ENCODE results near the gene GLYATL1B.
"Not testable (repeated sequence)": the region's sequence is repeated elsewhere in the genome, so short reads cannot be mapped to it uniquely, and the experiment has no call there.

Gene GLYATL1B, protein sequence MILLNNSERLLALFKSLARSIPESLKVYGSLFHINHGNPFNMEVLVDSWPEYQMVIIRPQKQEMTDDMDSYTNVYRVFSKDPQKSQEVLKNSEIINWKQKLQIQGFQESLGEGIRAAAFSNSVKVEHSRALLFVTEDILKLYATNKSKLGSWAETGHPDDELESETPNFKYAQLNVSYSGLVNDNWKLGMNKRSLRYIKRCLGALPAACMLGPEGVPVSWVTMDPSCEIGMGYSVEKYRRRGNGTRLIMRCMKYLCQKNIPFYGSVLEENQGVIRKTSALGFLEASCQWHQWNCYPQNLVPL

DNA sequence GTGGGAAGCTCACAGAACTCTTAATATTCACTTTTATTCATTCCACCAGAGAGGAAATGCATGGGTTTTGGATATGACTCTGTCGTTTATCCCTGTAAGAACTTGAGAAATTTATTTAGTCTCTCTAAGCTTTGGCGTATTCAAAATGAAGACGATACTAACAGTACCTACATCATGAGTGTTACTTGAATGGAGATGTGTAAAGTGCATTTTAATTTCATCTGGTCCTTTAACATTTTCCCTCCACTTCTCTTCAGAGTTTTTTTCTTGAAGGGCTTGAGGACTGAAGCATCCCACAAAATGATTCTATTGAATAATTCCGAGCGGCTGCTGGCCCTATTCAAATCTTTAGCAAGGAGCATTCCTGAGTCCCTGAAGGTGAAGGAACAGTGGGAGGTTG is at the start of gene GLYATL1B:
TSS of gene GLYATL1B (plus strand) at position 301 of the 400 bp plus-strand sequence. CDS start at position 301, 0 bp downstream.
- DNase-seq: not testable (repeated sequence)

DNA sequence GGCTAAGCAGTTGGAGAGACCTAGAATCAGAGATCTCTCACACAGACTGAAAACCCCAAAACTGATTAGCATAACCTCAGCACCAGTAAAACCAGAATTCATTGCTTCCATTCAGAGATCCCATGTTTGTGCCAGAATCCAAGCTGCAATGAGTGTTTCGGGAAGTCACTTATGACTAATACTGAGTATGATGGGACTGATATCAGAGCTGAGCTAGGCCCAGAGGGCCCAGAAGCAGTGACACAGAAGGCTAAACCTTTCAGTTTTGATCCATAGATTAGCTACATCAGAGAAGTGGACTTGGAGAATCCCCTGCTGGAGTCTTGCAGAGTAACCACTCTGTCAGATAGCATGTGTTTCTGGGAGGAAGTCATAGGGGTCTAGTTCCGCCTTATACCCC is 49.6 kb upstream of the GLYATL1B start:
- DNase-seq: not testable (repeated sequence)

DNA sequence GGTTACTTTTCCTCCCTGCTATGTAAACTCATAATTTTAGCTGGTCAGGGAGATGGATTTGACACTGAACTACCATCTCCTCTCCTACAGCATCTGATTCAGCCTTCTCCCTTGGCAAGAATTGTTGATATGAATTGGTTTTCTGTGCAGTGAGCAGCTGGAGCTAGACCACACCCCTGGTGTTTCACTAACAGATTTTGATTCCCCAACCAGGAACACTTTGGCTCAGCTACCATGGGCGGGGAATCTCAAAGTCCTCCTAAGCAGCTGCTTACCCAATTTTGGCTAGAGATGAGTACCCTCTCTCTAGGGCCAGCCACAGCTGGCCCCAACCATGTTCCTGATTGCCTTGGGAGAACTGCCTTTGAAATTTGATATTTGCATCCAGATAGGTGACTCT is 48.7 kb upstream of the GLYATL1B start:
- DNase-seq: not testable (repeated sequence)

DNA sequence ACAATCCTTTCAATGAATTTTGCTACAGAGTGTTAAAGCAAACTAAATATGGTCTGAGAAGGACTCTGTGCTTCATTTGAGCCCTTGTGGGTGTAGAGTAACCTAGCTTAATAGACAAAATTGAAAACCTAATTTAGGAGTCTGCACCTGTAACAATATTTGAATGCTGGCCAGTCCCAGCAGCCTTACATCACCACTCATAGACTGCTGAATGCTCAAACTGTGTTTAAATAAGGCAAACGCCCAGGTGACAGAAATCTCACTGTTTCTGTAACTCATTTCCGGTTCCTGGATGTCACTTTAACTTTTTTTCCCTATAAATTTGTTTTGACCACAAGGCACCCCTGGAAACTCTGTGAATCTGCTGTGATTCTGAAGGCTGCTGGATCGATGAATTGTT is 45.5 kb upstream of the GLYATL1B start:
- DNase-seq: no peak

DNA sequence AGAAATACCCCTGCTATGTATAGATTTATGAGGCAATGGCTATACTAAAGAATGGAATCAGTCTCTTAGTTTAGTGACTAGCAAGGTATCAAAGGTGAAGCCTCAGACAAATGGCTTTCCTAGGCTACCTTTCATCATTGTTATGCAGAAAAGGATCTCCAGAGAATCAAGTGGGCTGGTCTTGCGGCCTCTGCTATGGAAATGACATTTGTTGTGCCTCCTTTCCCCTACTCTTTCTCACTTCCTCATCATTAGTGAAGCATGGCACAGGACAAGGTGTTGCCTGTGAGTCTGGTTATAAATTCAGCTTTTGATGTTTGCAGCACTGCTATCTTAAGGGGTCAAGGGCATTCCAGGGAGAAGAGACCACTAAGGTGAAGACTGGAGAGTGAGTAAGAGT is 34.7 kb upstream of the GLYATL1B start:
- not testable (repeated sequence) for DNase-seq

DNA sequence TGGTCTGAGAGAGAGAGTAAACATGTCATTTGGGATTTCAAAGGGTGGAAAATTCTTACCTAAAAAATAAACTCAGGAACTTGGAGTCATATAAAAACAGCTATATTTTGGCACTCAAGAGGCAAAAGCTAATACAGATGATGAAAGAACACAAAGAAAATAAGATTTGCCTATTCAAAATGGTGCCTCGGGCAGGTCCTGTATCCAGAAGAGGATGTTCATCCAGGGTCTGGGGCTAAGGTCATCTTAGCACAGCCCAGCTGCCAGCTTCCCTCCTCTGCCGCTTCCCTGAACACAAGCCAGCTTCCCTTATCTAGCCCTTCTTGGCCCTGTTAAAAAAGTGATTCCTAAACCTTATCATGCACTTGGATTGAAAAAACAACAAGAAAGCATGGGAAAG is 33.8 kb upstream of the GLYATL1B start:
- DNase-seq: not testable (repeated sequence)

DNA sequence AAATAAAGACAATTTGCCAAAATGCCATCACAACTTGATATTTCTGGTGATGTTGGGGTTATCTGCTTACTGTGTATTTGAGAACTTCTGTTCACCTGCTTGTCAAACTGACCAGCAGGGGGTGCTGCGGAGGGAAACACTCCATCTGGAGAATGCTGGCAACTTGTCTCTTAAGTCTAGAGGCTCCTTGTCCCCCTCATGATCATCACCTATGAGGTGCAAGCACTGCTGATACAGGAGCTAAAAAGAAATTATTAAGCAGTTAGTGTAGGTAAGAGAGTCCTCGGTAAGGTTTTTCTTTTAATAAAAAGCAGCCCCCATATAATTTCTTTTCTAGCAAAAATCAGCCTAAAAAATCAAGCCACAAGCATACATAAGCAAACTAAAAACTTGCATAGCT is 32.7 kb upstream of the GLYATL1B start:
- peak; percentile 78 for DNase-seq

DNA sequence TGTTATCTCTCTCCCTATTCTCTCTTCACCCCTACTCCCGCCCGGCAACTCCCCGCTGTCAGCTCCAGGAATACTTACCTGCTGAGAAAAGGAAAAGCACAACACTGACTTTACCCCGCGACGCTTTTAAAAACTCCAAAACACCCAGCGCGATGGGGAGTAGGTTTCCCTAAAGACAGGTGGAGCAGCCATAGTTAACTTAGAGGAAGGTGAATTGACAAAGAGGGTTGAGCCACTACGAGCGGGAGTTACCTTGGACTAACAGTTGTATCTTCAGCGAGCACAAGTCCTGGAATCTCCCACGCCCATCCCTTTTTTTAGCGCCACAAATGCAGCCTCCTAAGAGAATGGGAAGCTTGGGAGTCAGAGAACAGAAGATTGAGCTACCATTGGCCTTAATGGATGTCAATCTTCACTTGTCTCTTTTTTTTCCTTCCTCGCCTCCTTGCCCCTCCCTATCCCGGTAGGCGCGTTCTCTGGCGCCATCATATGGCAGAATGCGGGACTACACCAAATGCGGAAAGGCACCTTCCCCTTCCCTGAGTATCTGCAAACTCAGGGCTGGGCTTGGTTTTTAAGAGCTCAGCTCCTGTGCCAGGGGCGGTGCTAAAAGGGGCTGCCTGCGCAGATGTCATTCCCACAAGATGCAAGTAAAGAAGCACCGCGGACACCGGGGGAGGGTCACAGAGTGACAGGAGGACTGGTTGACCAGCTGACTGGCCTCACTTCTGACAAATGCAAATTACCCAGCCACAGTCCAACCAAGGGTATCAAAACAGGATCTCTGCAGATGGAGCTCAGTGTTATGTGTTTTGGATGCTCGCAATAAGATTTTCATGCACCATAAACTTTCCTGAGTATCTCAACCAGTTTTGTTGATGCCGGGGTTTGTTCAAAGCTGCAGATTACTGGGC is 27.7 kb upstream of the GLYATL1B start:
- peak; percentile 88 for DNase-seq

DNA sequence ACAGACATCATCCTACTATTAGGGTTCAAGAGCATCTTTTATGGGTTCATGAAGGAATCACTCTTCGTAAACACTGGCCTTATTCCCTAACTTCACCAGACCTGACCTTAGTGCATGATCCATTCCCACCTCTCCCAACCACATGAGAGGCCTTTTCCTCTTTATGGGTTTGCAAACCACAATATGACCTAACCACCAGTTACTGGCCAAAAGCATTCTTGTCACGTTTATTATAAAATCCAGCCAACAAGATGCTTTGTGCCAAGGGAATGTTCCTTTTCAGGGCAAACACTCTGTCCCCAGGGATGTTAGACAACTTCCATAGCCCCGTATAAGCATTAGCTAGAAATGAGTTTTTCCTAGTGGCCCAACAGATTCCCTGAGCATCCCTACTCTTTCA is 26.0 kb upstream of the GLYATL1B start:
- DNase-seq: not testable (repeated sequence)

DNA sequence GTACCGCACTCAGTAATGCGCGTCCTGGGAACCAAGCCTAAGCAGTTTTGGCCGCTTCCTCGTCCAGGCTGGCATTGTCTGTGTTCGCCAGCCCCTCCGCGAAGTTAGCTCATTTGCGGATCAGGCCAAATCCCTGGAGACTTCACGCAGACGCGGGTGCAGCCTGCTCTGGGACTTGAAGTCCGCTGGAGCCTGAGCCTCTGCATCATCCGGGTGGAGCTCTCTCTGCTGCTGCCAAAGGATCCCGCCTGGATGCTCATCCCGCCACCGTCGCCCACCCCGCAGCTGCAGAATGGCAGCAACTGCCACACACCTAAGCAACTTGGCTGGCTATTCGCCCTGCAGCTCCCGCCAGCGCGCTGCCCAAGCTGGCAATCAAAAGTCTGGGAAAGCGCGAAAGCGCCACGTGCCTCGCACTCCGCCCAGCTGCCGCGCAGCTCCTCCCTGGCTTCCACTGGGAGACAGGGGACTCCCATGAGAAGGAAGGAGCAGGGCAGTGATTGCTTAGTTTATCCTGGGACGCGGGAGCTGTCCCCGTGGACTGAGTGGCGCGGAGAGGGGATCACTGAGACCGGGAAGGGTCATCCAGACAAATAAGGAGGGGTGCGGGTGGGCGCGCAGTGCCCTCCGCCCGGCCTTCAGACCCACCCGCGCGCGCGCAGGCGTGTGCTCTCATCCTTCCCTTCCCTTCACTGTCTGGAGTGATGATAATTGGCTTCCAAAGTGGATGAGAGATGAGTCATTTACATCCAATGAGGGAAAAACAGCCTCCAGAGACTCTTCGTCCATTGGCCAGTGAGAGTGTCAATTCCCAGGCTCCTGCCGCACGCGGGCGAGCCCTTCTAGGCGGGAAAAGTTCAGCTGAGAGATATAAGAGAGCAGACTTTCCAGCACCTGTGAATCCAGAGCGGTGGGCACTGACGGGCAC is 23.2 kb upstream of the GLYATL1B start:
- DNase-seq: no peak

DNA sequence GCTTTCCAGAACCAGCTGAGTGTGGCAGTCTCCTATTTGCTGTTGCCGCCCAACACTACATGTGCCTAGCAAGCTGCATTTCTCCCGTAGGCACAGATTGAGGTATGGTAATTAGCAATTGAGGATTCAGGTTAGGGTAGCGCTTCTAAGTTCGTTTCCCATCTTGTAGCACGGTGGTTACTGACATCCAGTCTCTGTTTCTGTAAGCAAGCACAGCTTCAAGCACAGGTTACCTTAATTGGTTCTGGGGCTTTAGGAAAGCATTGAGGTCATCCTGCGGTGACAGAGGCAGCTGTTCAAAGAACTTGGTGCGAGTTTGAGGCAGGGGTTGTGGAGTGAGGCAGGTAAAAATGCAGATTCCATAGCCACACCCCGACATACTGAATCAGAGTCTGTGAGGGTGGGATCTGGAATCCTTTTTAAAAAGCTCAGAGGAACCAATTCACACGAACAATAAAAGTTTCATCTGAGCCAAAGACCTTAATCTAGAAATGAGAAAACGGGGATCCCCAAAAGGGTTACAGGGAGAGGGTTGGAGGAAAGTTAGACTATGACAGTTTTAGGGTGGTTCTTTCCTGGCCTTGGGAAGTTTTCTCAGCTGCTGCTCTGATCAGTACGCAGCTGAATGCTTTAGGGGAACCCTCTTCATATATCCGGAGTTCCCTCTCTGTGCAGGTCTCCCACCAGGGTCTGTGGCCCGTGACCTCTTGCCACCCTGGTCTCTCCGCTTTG is 21.9 kb upstream of the GLYATL1B start:
- DNase-seq: not testable (repeated sequence)

DNA sequence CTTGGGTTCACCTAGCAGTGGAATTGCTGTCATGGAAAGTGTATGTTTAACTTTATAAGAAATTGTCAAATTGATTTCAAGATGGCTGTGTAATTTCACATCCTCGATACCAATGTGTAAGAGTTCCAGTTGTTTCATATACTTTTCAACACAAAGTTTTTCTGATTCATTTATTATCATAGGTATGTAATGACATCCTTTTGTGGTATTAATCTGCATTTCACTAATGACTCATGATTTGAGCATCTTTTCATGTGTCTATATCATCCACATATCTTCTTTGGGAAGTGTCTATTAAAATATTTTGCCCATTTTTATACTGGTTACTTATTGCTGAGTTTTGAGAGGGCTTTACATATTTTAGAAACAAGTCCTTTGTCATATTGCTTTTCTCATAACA is 17.0 kb upstream of the GLYATL1B start:
- DNase-seq: no peak

DNA sequence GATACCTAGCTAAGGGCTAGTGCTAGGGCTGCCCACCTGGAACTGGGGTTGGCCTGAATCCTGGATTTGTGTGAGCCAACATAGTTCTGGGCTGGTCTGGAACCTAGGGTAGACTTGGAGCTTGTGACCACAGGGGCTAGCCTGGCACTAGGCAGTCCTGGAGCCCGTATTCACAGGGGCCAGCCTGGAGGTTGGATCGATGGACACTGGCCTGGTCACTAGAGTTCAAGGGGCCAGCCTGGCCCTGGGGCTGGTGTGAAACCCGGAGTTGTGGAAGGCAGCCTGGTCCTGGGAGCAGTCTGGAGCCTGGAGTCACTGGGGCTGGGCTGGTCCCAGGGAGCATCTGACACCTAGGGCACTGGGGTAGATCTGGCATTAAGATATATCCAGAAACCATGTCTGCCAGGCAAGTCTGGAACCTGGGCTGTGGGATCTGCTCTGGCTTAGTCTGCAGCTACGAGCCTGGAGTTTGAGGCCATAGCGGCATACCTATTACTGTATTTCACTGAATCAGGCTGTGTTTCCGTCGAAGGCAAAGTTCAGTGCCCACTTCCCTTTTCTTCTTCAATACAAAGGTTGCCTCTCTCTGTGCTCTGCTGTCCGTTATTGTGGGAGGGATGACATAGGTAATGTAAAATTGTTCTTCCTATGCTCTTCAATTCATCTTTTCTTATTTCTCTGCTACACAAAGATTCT is 9.1 kb upstream of the GLYATL1B start:
- no peak for DNase-seq

DNA sequence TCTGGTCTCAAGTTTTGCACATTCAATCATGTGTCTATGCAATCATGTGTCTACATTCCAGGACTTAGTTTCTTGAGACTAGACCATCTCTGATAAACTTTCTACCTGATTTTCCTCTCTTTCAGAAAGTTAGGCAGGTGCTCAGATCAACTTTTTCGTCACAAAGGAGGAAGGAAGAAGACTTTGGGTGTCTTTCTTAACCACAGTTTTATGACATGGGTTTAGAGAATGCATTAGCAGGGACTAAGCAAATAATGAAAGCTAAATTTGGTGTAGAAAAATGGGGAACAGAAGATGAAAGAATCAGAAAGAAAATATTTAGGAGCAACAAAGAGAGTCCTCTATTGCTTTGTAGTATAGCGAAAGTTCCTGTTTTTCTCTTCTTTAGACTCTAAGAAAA is 7.7 kb upstream of the GLYATL1B start:
- no peak for DNase-seq

DNA sequence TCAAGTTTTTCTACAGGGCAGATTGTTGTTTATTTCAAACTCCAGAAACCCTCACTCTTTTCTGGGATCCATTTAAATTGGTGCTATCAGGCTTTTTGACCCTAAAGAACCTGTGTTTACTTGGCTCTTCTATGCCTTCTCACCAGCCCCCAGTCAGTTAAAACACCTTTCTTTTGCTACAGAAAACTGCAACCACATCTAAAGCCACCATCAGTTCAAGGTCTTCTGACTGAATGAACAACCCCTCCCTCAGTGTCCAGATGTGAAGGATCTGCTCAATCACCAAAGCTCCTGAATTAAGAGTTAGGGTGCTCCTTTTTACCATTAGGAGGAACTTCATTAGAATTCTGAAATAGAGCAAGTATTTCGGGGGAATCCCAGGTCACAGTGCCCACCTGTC is 7.0 kb upstream of the GLYATL1B start:
- DNase-seq: no peak

DNA sequence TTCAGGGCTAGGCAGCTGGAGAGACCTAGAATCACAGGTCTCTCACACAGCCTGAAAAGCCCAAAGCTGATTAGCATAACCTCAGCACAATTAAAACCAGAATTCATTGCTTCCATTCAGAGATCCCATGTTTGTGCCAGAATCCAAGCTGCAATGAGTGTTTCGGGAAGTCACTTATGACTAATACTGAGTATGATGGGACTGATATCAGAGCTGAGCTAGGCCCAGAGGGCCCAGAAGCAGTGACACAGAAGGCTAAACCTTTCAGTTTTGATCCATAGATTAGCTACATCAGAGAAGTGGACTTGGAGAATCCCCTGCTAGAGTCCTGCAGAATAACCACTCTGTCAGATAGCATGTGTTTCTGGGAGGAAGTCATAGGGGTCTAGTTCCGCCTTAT is 5.7 kb upstream of the GLYATL1B start:
- DNase-seq: not testable (repeated sequence)

DNA sequence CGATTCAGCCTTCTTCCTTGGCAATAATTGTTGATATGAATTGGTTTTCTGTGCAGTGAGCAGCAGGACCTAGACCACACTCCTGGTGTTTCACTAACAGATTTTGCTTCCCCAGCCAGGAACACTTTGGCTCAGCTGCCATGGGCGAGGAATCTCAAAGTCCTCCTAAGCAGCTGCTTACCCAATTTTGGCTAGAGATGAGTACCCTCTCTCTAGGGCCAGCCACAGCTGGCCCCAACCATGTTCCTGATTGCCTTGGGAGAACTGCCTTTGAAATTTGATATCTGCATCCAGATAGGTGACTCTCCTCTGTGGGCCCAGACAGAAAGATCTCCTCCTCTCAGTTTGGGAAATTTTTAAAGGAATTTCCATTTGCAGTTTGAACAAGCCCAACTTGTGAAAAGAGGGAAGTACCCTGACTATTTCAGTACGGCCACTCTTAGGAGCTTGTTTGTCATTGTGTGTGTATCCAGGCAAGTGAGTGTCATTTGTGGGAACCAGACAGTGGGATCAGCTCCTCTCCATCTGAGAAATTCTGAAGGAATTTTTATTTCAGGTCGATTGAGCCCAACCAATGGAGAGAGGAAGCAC is 4.6 kb upstream of the GLYATL1B start:
- not testable (repeated sequence) for DNase-seq

DNA sequence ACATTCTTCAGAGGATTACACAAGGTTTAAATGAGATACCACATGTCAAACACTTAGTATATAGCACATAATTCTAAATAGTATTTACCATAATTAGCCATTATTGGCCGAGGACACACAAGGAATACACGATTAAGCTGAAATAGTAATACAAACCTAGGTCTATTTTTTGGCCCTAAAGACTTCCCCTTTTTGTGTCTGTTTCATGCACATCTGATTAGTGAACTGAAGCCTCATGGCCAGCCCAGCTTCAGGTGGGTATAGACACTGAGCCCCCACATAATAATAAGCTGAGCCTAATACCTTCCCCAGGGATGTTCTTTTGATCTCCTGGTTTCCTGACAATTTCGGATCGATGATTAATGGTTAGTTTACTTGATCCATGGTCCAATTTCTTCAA is 2.1 kb downstream of the GLYATL1B start:
- no peak for DNase-seq

DNA sequence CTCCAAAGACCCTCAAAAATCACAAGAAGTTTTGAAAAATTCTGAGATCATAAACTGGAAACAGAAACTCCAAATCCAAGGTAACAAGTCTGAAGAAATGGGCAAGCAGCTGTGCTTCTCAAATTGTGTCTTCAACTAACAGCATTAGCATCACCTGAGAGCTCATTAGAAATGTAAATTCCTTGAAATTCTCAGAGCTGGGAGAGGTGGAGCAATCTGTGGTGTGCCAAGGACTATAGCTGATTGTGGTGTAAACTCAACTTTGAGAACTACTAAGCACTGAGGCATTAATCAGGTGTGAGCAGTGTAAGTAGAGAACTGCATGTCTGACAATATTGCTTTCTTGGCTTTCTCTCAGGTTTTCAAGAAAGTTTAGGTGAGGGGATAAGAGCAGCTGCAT is 7.5 kb downstream of the GLYATL1B start:
- not testable (repeated sequence) for DNase-seq

DNA sequence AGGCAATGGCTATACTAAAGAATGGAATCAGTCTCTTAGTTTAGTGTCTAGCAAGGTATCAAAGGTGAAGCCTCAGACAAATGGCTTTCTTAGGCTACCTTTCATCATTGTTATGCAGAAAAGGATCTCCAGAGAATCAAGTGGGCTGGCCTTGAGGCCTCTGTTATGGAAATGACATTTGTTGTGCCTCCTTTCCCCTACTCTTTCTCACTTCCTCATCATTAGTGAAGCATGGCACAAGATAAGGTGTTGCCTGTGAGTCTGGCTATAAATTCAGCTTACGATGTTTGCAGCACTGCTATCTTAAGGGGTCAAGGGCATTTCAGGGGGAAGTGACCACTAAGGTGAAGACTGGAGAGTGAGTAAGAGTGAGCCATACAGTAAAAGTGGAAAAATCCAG is 9.1 kb downstream of the GLYATL1B start:
- DNase-seq: not testable (repeated sequence)

DNA sequence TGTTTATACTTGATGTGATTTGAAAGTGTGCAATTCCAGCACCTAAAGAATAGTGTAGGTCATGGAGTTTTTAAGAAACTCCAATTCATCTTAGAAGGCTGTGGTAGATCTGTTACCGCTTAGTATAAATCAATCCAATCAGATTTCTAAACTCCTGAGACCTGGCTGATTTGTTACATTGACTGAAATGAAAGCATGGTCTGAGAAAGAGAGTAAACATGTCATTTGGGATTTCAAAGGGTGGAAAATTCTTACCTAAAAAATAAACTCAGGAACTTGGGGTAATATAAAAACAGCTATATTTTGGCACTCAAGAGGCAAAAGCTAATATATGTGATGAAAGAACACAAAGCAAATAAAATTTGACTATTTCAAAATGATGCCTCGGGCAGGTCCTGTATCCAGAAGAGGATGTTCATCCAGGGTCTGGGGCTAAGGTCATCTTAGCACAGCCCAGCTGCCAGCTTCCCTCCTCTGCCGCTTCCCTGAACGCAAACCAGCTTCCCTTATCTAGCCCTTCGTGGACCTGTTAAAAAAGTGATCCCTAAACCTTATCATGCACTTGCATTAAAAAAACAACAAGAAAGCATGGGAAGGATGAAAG is 10.0 kb downstream of the GLYATL1B start:
- DNase-seq: not testable (repeated sequence)

All from activated CD4-positive, alpha-beta T cell treated with anti-CD3 and anti-CD28 coated beads, Interleukin-10, Interleukin-2, amounts not matched to agents 100 ng/mL and 50 ng/mL, durations not matched to agents 16 hours and 8 hours (primary cell).